NCI-H2196 (cell line): ENCODE results near the gene RCOR1.
"Not testable (repeated sequence)": the region's sequence is repeated elsewhere in the genome, so short reads cannot be mapped to it uniquely, and the experiment has no call there.

Source experiments
- DNase-seq: peaks from one replicate; lab custom pipeline; 2025; ENCODE audit not compliant: unreplicated experiment; lab: John Stamatoyannopoulos, UW

The RCOR1 gene

GRCh38 chr14:102625564-102626296, 33.3 kb downstream of the RCOR1 start:
- DNase-seq = no peak

- no peak for DNase-seq
These were observed 34.1 kb downstream of the RCOR1 start for GRCh38 chr14:102626530-102626929.

GRCh38 chr14:102629011-102629444, 36.6 kb downstream of the RCOR1 start:
- DNase-seq = no peak

GRCh38 chr14:102629808-102630350, 37.4 kb downstream of the RCOR1 start:
- DNase-seq = no peak

- no peak for DNase-seq
These were observed 38.0 kb downstream of the RCOR1 start for GRCh38 chr14:102630405-102630804.

GRCh38 chr14:102630881-102631280, 38.4 kb downstream of the RCOR1 start:
- no peak for DNase-seq

GRCh38 chr14:102633906-102634595, 41.6 kb downstream of the RCOR1 start:
- DNase-seq = no peak

- DNase-seq = not testable (repeated sequence)
These were observed 47.2 kb downstream of the RCOR1 start for GRCh38 chr14:102639611-102640010.

- DNase-seq = no peak
These were observed 52.1 kb downstream of the RCOR1 start for GRCh38 chr14:102644523-102644922.

GRCh38 chr14:102645746-102646440, 53.4 kb downstream of the RCOR1 start:
- no peak for DNase-seq

- DNase-seq = no peak
These were observed 54.2 kb downstream of the RCOR1 start for GRCh38 chr14:102646615-102647014.

- no peak for DNase-seq
These were observed 59.7 kb downstream of the RCOR1 start for GRCh38 chr14:102652194-102652593.

GRCh38 chr14:102654298-102654697, 61.8 kb downstream of the RCOR1 start:
- DNase-seq = no peak

- DNase-seq = no peak
These were observed 62.7 kb downstream of the RCOR1 start for GRCh38 chr14:102655137-102655536.

- no peak for DNase-seq
These were observed 67.3 kb downstream of the RCOR1 start for GRCh38 chr14:102659797-102660196.

GRCh38 chr14:102661614-102662013, 69.2 kb downstream of the RCOR1 start:
- no peak for DNase-seq

GRCh38 chr14:102662636-102663430, 70.4 kb downstream of the RCOR1 start:
- no peak for DNase-seq

GRCh38 chr14:102663440-102663839, 71.0 kb downstream of the RCOR1 start:
- DNase-seq = no peak

- DNase-seq = no peak
These were observed 73.2 kb downstream of the RCOR1 start for GRCh38 chr14:102665621-102666020.

- no peak for DNase-seq
These were observed 74.2 kb downstream of the RCOR1 start for GRCh38 chr14:102666635-102667034.

- DNase-seq = no peak
These were observed 75.3 kb downstream of the RCOR1 start for GRCh38 chr14:102667703-102668102.
